NK-92 (cell line): Measurements from ENCODE around the gene APOL2.

Experiments
- DNase-seq: peaks from one replicate; lab custom pipeline; 2025; ENCODE audit not compliant: unreplicated experiment; lab: John Stamatoyannopoulos, UW

The APOL2 gene

DNA sequence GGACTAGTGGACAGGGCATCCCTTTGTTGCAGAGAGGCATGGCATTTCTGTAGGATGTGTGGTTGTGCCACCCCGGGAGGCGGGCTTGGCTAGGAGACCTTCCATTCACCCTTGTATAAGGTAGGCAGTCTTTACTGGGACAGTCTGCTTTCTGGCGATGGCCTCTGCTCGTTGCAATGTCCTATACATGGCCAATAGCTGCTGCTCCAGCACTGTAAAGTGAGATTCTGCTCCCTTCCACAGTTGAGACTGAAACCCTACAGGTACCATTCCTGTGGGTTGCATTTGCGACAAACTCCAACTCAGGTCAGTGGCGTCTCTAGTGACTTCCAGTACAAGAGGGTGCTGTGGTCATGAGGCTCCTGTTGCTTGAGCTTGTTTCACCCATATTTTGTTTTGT, 58.4 kb downstream of the APOL2 start:
- no peak for DNase-seq

DNA sequence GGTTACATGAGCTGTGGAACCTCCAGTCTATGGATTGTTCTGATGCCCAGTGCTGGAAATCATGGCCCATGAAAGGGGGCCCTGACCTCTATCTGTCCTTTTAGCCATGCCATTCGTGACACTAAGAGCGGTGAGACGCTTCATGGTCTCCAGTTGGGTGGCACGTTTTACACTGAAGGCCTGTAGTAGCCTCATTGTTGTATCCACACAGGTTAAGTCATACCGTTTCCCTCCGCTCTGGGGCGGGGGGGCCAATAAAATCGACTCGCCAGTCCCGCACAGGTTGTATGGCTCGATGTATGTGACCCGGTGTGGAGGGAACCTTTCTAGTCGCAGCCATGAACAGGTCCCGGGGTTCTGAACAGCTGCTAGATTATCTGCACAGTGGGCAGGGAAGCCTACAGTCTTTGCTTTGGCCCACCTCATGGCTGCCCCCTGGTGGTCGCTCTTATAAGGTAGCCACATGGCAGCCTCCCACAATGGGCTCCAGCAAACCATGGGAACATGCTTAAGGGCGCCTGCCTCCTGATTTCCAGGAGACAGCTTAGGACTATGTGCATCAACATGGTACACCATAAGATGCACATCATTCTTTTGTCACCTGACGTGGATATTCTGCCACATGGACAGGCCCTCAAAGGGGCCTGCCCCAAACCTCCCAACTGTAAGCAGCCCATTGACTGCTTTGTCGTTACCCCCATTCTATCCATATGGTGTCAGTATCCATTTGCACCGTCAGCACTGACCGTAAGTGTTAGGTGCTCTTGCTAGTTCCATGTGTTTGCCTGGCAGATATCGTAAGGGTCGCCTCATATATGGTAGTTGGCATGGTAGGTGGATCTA, 59.1 kb downstream of the APOL2 start:
- no peak for DNase-seq

DNA sequence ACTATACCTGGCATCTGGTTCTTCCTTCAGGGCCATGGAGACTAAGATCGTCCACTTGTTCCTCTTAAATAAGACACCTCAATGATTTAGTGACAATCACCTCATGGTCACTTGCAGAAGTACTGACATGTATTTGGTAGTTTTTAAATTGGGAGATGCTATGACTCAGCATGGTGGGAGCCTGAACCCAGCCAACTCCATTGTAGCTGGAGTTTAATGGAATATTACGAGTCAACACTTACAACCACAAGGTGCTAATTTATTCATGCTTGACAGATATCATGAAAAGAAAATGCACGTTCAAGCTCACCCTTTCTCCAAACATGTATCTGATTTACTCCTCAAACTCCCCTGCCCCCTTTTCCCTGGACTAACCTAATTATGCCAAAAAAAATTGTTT, 62.2 kb downstream of the APOL2 start:
- DNase-seq: no peak
